CD4-positive, alpha-beta T cell treated with Interleukin-15 for 4 hours (primary cell): ENCODE data around the gene SCN4A.

Experiments used
- DNase-seq: peaks from one replicate; pipeline ENCODE4 v3.0.0-alpha.2; 2020; ENCODE audit warnings: low spot score

SCN4A gene

GRCh38 chr17:64001763-64002529 is 29.2 kb upstream of the SCN4A start:
- no peak for DNase-seq

GRCh38 chr17:64001091-64001579 is 28.4 kb upstream of the SCN4A start:
- DNase-seq: no peak

GRCh38 chr17:63999680-64000531 is 27.2 kb upstream of the SCN4A start:
- DNase-seq: no peak

- no peak for DNase-seq
Measured at GRCh38 chr17:63998721-63999679, 26.3 kb upstream of the SCN4A start.

- peak; percentile 75 for DNase-seq
Measured at GRCh38 chr17:63998050-63998720, 25.5 kb upstream of the SCN4A start, which contains the start of gene PRR29. PRR29 (plus strand) TSS chr17:63998351; CDS start chr17:63998365, 14 bp downstream.

- no peak for DNase-seq
Measured at GRCh38 chr17:63997341-63998048, 24.8 kb upstream of the SCN4A start.

- no peak for DNase-seq
Measured at GRCh38 chr17:63996430-63997182, 23.9 kb upstream of the SCN4A start.

GRCh38 chr17:63995626-63996025 is 22.9 kb upstream of the SCN4A start:
- no peak for DNase-seq

GRCh38 chr17:63993368-63993985 is 20.8 kb upstream of the SCN4A start:
- peak; percentile 72 for DNase-seq

- no peak for DNase-seq
Measured at GRCh38 chr17:63991611-63992010, 18.9 kb upstream of the SCN4A start.

- DNase-seq: no peak
Measured at GRCh38 chr17:63989622-63990345, 17.1 kb upstream of the SCN4A start.

- no peak for DNase-seq
Measured at GRCh38 chr17:63988741-63989621, 16.3 kb upstream of the SCN4A start.

GRCh38 chr17:63988127-63988478 is 15.4 kb upstream of the SCN4A start:
- no peak for DNase-seq

GRCh38 chr17:63987221-63988126 is 14.8 kb upstream of the SCN4A start:
- DNase-seq: no peak

- no peak for DNase-seq
Measured at GRCh38 chr17:63986821-63987220, 14.1 kb upstream of the SCN4A start.

GRCh38 chr17:63985387-63986140 is 12.8 kb upstream of the SCN4A start:
- no peak for DNase-seq
